ENCODE measurements around the gene GRM1. TPM values are rescaled to one million over a fixed set of nuclear protein-coding genes. Genes with fewer than 3 reads are reported as not detected.

Gene GRM1
- total RNA-seq, 6 experiments from 2014 or later, result not detected

GRCh38 chr6:146189131-146189530 is 160.3 kb downstream of the GRM1 start:
- no peak overlapping the region for H3K27ac Mint-ChIP-seq
- H3K27me3 Mint-ChIP-seq (ENCODE audit: insufficient read depth), result no peaks in the 10 kb centered on the region
- TF ChIP-seq CTCF (IDR thresholded peaks at IDR 0.05), result no peak
- no peaks in the 10 kb centered on the region for H3K4me1 Mint-ChIP-seq (ENCODE audit: low read depth)
- DNase-seq, result no peak
- H3K36me3 Mint-ChIP-seq (ENCODE audit: low read depth), result no peaks in the 10 kb centered on the region
- no peak overlapping the region for H3K4me3 Mint-ChIP-seq
- H3K9me3 Mint-ChIP-seq, result peaks cover 7% of the 10 kb centered on the region

GRCh38 chr6:146190581-146190980 is 161.7 kb downstream of the GRM1 start:
- Mint-ChIP-seq H3K36me3 (ENCODE audit: low read depth) (no peaks in the 10 kb centered on the region; the same call in 1 of the 2 replicates), H3K4me1 (ENCODE audit: low read depth) (no peaks in the 10 kb centered on the region), H3K4me3 (no peak overlapping the region), H3K27me3 (ENCODE audit: insufficient read depth) (no peaks in the 10 kb centered on the region), H3K27ac (no peak overlapping the region), H3K9me3 (peaks cover 19% of the 10 kb centered on the region)
- no peak for DNase-seq
- no peak for TF ChIP-seq CTCF (IDR thresholded peaks at IDR 0.05)

GRCh38 chr6:146191166-146191565 is 162.3 kb downstream of the GRM1 start:
- Mint-ChIP-seq H3K4me1 (ENCODE audit: low read depth) (no peaks in the 10 kb centered on the region), H3K27me3 (ENCODE audit: insufficient read depth) (no peaks in the 10 kb centered on the region), H3K27ac (no peak overlapping the region), H3K4me3 (no peak overlapping the region), H3K36me3 (ENCODE audit: low read depth) (no peaks in the 10 kb centered on the region; the same call in 1 of the 2 replicates), H3K9me3 (peaks cover 24% of the 10 kb centered on the region)
- DNase-seq, result no peak
- TF ChIP-seq CTCF (IDR thresholded peaks at IDR 0.05), result no peak

- Mint-ChIP-seq H3K4me3 (no peak overlapping the region), H3K27me3 (ENCODE audit: insufficient read depth) (no peaks in the 10 kb centered on the region), H3K4me1 (ENCODE audit: low read depth) (no peaks in the 10 kb centered on the region), H3K9me3 (peaks cover 24% of the 10 kb centered on the region), H3K36me3 (ENCODE audit: low read depth) (no peaks in the 10 kb centered on the region; the same call in 1 of the 2 replicates), H3K27ac (no peak overlapping the region)
- no peak for TF ChIP-seq CTCF (IDR thresholded peaks at IDR 0.05)
- DNase-seq, result no peak
These were observed 162.8 kb downstream of the GRM1 start for GRCh38 chr6:146191612-146192011.

GRCh38 chr6:146194434-146194833 is 165.6 kb downstream of the GRM1 start:
- Mint-ChIP-seq H3K4me1 (ENCODE audit: low read depth) (no peaks in the 10 kb centered on the region), H3K9me3 (peaks cover 32% of the 10 kb centered on the region), H3K36me3 (ENCODE audit: low read depth) (no peaks in the 10 kb centered on the region; the same call in 1 of the 2 replicates), H3K27ac (no peak overlapping the region), H3K27me3 (ENCODE audit: insufficient read depth) (no peaks in the 10 kb centered on the region), H3K4me3 (no peak overlapping the region)
- TF ChIP-seq CTCF (IDR thresholded peaks at IDR 0.05), result no peak
- no peak for DNase-seq

GRCh38 chr6:146200176-146200575 is 171.3 kb downstream of the GRM1 start:
- Mint-ChIP-seq H3K27me3 (ENCODE audit: insufficient read depth) (no peaks in the 10 kb centered on the region), H3K27ac (no peak overlapping the region), H3K4me3 (no peak overlapping the region), H3K9me3 (peaks cover 32% of the 10 kb centered on the region), H3K4me1 (ENCODE audit: low read depth) (no peaks in the 10 kb centered on the region), H3K36me3 (ENCODE audit: low read depth) (no peaks in the 10 kb centered on the region; the same call in 1 of the 2 replicates)
- no peak for TF ChIP-seq CTCF (IDR thresholded peaks at IDR 0.05)
- DNase-seq, result no peak

Measured in HFFc6 (cell line).